Liver (tissue), 9 donors: ENCODE measurements around the gene ST6GALNAC2. TPM values are rescaled to one million over a fixed set of nuclear protein-coding genes. Genes with fewer than 3 reads are reported as not detected.

Source experiments
- DNase-seq: peaks from one replicate; pipeline ENCODE4 v3.0.0-alpha.2; 2017; ENCODE audit warnings: low spot score
- H3K27ac ChIP-seq, 2 donors: one replicate each; pipeline ENCODE4 v1.7.0; 2013; ENCODE audit warnings: inconsistent platforms in 2 of 2, low read length in 2 of 2, control low read depth in 1 of 2, low read depth in 1 of 2, mild to moderate bottlenecking in 1 of 2
- H3K27me3 ChIP-seq, 4 donors: one replicate each; pipeline versions ENCODE4 v1.6.1 to v1.7.0; 2013; ENCODE audit warnings: low read length in 3 of 4, inconsistent platforms in 1 of 4, mild to moderate bottlenecking in 1 of 4, moderate library complexity in 1 of 4; ENCODE audit not compliant: control insufficient read depth in 4 of 4, insufficient read depth in 4 of 4
- H3K36me3 ChIP-seq, 4 donors: one replicate each; pipeline versions ENCODE4 v1.6.1 to v1.7.0; 2013; ENCODE audit warnings: low read length in 3 of 4, mild to moderate bottlenecking in 3 of 4, low read depth in 1 of 4, moderate library complexity in 1 of 4; ENCODE audit not compliant: control insufficient read depth in 4 of 4, insufficient read depth in 3 of 4
- H3K4me1 ChIP-seq, 4 donors: one replicate each; pipeline versions ENCODE4 v1.6.1 to v1.7.0; 2013; ENCODE audit warnings: low read length in 3 of 4, mild to moderate bottlenecking in 3 of 4, moderate library complexity in 1 of 4; ENCODE audit not compliant: control insufficient read depth in 4 of 4, insufficient read depth in 4 of 4
- H3K4me3 ChIP-seq, 3 donors: one replicate each; pipeline versions ENCODE4 v1.6.1 to v1.7.0; 2013; ENCODE audit warnings: low read length in 3 of 3, control low read depth in 1 of 3, low read depth in 1 of 3, mild to moderate bottlenecking in 1 of 3
- H3K9ac ChIP-seq, 2 donors: one replicate each; pipeline ENCODE4 v1.7.0; 2013; ENCODE audit warnings: low read length in 2 of 2, mild to moderate bottlenecking in 2 of 2, moderate library complexity in 2 of 2, control low read depth in 1 of 2, low read depth in 1 of 2
- H3K9me3 ChIP-seq, 4 donors: one replicate each; pipeline versions ENCODE4 v1.6.1 to v1.7.0; 2013; ENCODE audit warnings: low read length in 3 of 4; ENCODE audit not compliant: control insufficient read depth in 4 of 4
- ATF3 ChIP-seq: IDR thresholded peaks from 2 replicates; pipeline ENCODE4 v1.6.1; 2016; ENCODE audit warnings: antibody characterized with exemption
- EGR1 ChIP-seq, 2 donors: IDR thresholded peaks; 2 replicates each; pipeline ENCODE4 v1.6.1; 2016 to 2018; ENCODE audit warnings: antibody characterized with exemption in 2 of 2, low read depth in 2 of 2
- FOXA1 ChIP-seq: IDR thresholded peaks from 2 replicates; pipeline ENCODE4 v1.6.1; 2016; ENCODE audit warnings: antibody characterized with exemption
- FOXA2 ChIP-seq: IDR thresholded peaks from 2 replicates; pipeline ENCODE4 v1.6.1; 2016; ENCODE audit warnings: antibody characterized with exemption
- HNF4G ChIP-seq: IDR thresholded peaks from 2 replicates; pipeline ENCODE4 v1.6.1; 2016; ENCODE audit warnings: antibody characterized with exemption
- JUND ChIP-seq, 2 donors: IDR thresholded peaks; 2 replicates each; pipeline ENCODE4 v1.6.1; 2016; ENCODE audit warnings: antibody characterized with exemption in 2 of 2
- NR2F2 ChIP-seq: IDR thresholded peaks from 2 replicates; pipeline ENCODE4 v1.6.1; 2016; ENCODE audit warnings: antibody characterized with exemption
- RAD21 ChIP-seq, 2 donors: IDR thresholded peaks; 2 replicates each; pipeline ENCODE4 v1.6.1; 2016; ENCODE audit warnings: antibody characterized with exemption in 2 of 2, mild to moderate bottlenecking in 2 of 2
- RXRA ChIP-seq, 2 donors: IDR thresholded peaks; 2 replicates each; pipeline ENCODE4 v1.6.1; 2017 to 2018; ENCODE audit warnings: antibody characterized with exemption in 2 of 2, mild to moderate bottlenecking in 1 of 2
- YY1 ChIP-seq: IDR thresholded peaks from 2 replicates; pipeline ENCODE4 v1.6.1; 2016; ENCODE audit warnings: antibody characterized with exemption, mild to moderate bottlenecking
- WGBS: extraction: QIAGEN DNeasy Blood & Tissue Kit; methylation state at CpG from one replicate; pipeline ENCODE4 v1.1.7; 2013; 5-methylcytosine and 5-hydroxymethylcytosine counted together
- polyA plus RNA-seq, 2 donors: library from polyadenylated mRNA; stranded (reverse) in 1 of 2; unstranded in 1 of 2; fragments of 200-250 nt in 1 of 2; fragments of >200 nt in 1 of 2; fragmentation: Nextera tagmentation in 1 of 2; extraction: Ambion mirVana in 1 of 2; gene quantifications; one replicate each; pipeline versions ENCODE4 v1.2.1 to v1.2.3, GENCODE V29; 2013 to 2015
- total RNA-seq, 2 donors: library from RNA; depleted of rRNA; stranded (reverse); fragments of >200 nt; gene quantifications; one replicate each; pipeline ENCODE4 v1.2.3, GENCODE V29; 2014
- TF ChIP-seq, protein P1 (sequence below): IDR thresholded peaks from 2 replicates; pipeline ENCODE4 v1.6.1; 2016; ENCODE audit warnings: antibody characterized with exemption, mild to moderate bottlenecking
- TF ChIP-seq, protein P2 (sequence below): fragments of 150-350 bp; IDR thresholded peaks from 2 replicates; pipeline ENCODE4 v1.5.1; 2017; ENCODE audit warnings: improper control_type of control experiment, low read depth, low read length; ENCODE audit not compliant: missing input control
- donor health status: healthy.
- donor health status: healthy.
- donor health status: healthy.
- donor health status: healthy.
- donor health status: healthy.

The ST6GALNAC2 gene
- total and polyA plus RNA-seq, 4 donors, result 0.52 to 2.6 (median 1.1) TPM

DNA sequence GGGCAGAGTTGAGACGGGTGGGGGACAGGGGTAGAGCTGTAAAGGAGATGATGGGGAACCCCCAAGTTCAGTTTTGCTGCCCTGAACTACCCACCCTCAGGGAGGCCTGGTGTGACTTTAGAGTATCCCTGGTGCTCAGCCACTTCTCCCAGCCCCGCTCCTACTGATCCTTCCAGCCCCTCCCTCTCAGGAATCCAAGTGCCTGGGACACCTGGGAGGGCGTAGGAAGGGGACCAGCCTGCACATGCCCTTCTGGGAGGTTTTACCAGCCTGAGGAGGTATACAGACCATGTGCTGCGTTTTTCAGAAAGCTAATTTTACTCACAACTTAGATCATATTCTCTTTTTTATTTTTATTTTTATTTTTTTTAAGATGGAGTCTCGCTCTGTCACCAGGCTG lies 4.1 kb downstream of the ST6GALNAC2 start:
- H3K4me1 ChIP-seq, result peaks cover 3 to 14% (median 8%) of the 10 kb centered on the region in 4 donors
- no peaks in the 10 kb centered on the region for H3K36me3 ChIP-seq
- 92% methylated on average over 5 of the region's 5 CpGs for WGBS
- no peaks in the 10 kb centered on the region for H3K9me3 ChIP-seq
- no peak overlapping the region for H3K9ac ChIP-seq
- H3K27me3 ChIP-seq, result no peaks in the 10 kb centered on the region
- no peak overlapping the region for H3K4me3 ChIP-seq
- TF ChIP-seq YY1, result no peak
- TF ChIP-seq ATF3, result no peak
- no peak for TF ChIP-seq HNF4G
- TF ChIP-seq, protein P1, sequence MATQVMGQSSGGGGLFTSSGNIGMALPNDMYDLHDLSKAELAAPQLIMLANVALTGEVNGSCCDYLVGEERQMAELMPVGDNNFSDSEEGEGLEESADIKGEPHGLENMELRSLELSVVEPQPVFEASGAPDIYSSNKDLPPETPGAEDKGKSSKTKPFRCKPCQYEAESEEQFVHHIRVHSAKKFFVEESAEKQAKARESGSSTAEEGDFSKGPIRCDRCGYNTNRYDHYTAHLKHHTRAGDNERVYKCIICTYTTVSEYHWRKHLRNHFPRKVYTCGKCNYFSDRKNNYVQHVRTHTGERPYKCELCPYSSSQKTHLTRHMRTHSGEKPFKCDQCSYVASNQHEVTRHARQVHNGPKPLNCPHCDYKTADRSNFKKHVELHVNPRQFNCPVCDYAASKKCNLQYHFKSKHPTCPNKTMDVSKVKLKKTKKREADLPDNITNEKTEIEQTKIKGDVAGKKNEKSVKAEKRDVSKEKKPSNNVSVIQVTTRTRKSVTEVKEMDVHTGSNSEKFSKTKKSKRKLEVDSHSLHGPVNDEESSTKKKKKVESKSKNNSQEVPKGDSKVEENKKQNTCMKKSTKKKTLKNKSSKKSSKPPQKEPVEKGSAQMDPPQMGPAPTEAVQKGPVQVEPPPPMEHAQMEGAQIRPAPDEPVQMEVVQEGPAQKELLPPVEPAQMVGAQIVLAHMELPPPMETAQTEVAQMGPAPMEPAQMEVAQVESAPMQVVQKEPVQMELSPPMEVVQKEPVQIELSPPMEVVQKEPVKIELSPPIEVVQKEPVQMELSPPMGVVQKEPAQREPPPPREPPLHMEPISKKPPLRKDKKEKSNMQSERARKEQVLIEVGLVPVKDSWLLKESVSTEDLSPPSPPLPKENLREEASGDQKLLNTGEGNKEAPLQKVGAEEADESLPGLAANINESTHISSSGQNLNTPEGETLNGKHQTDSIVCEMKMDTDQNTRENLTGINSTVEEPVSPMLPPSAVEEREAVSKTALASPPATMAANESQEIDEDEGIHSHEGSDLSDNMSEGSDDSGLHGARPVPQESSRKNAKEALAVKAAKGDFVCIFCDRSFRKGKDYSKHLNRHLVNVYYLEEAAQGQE, result no peak
- TF ChIP-seq RXRA (IDR thresholded peaks at IDR 0.05), result no peak
- no peak for TF ChIP-seq NR2F2
- no peak for TF ChIP-seq EGR1 (IDR thresholded peaks at IDR 0.05; ENCODE audit: low read depth in 2 of 2)
- TF ChIP-seq, protein P2, sequence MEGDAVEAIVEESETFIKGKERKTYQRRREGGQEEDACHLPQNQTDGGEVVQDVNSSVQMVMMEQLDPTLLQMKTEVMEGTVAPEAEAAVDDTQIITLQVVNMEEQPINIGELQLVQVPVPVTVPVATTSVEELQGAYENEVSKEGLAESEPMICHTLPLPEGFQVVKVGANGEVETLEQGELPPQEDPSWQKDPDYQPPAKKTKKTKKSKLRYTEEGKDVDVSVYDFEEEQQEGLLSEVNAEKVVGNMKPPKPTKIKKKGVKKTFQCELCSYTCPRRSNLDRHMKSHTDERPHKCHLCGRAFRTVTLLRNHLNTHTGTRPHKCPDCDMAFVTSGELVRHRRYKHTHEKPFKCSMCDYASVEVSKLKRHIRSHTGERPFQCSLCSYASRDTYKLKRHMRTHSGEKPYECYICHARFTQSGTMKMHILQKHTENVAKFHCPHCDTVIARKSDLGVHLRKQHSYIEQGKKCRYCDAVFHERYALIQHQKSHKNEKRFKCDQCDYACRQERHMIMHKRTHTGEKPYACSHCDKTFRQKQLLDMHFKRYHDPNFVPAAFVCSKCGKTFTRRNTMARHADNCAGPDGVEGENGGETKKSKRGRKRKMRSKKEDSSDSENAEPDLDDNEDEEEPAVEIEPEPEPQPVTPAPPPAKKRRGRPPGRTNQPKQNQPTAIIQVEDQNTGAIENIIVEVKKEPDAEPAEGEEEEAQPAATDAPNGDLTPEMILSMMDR, result no peak
- TF ChIP-seq FOXA2, result no peak
- TF ChIP-seq JUND (IDR thresholded peaks at IDR 0.05), result no peak
- TF ChIP-seq FOXA1, result no peak
- DNase-seq, result no peak
- H3K27ac ChIP-seq, result no peak overlapping the region

DNA sequence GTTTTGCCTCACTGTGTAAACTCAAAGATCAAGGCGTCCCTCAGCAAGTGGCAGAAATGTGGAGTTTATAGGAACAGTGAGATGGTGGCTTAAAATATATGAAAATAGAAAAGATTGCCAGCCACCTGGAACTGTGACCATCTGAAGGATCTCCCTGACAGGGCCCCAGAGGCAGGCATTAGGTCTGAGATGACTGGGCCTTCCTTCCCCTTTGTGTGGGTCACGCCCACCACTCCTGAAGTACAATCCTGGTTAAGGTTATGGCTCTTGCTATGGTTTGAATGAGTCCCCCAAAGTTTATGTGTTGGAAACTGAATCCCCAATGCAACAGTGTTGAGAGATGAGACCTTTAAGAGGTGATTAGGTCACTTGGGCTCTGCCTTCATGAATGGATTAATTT lies 6.4 kb downstream of the ST6GALNAC2 start:
- no peak for DNase-seq
- H3K27me3 ChIP-seq, result no peaks in the 10 kb centered on the region
- no peaks in the 10 kb centered on the region for H3K9me3 ChIP-seq
- no peak overlapping the region for H3K4me3 ChIP-seq
- no peak overlapping the region for H3K9ac ChIP-seq
- H3K27ac ChIP-seq, result no peak overlapping the region
- TF ChIP-seq, protein P1, result no peak
- no peak for TF ChIP-seq JUND (IDR thresholded peaks at IDR 0.05)
- no peak for TF ChIP-seq RAD21 (IDR thresholded peaks at IDR 0.05)
- no peak for TF ChIP-seq ATF3
- 88% methylated on average over 2 of the region's 2 CpGs for WGBS
- H3K4me1 ChIP-seq, result peaks cover 0 to under 1% (median 0%) of the 10 kb centered on the region in 4 donors
- H3K36me3 ChIP-seq, result no peaks in the 10 kb centered on the region
